ENCODE results near the gene PAX1.

DNA sequence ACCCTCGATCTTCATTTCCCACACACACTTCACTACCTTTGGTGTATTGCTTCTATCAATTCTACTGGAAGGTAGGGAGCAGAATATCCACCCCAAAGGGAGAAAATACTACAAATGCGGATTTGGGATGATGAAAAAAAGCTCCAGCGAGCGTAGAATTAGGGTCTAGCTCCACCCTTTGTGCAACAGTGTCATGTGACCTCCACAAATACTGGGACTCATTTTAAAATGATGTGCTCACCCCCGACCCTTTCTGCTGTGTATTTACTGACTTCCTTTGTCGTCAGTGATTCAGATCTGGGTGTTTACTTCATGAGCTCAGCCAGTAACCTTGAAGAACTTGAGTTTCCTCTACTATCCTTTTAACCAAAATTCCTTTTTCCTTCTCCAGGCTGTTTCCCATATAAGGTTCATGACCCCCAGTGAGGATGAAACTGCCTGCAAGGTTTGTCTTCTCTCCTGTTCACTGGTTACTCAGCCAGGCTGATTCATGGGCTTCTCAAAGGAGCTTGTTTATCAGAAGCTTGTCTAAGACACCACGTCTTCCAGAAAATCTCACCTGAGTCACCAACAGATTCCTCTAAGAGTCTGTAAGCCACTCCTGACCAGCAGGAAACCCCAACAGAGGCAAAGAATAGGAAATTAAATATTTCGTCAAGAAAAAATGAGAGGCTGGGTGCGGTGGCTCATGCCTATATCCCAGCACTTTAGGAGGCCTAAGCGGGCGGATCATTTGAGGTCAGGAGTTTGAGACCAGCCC is 39.6 kb upstream of the PAX1 start:
- TF ChIP-seq, protein P1, sequence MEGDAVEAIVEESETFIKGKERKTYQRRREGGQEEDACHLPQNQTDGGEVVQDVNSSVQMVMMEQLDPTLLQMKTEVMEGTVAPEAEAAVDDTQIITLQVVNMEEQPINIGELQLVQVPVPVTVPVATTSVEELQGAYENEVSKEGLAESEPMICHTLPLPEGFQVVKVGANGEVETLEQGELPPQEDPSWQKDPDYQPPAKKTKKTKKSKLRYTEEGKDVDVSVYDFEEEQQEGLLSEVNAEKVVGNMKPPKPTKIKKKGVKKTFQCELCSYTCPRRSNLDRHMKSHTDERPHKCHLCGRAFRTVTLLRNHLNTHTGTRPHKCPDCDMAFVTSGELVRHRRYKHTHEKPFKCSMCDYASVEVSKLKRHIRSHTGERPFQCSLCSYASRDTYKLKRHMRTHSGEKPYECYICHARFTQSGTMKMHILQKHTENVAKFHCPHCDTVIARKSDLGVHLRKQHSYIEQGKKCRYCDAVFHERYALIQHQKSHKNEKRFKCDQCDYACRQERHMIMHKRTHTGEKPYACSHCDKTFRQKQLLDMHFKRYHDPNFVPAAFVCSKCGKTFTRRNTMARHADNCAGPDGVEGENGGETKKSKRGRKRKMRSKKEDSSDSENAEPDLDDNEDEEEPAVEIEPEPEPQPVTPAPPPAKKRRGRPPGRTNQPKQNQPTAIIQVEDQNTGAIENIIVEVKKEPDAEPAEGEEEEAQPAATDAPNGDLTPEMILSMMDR (IDR thresholded peaks at IDR 0.05) = no peak
- TF ChIP-seq EP300 (IDR thresholded peaks at IDR 0.05) (no peak), POLR2A (IDR thresholded peaks at IDR 0.05) (no peak)
